ENCODE data around the gene LIMCH1.

DNA sequence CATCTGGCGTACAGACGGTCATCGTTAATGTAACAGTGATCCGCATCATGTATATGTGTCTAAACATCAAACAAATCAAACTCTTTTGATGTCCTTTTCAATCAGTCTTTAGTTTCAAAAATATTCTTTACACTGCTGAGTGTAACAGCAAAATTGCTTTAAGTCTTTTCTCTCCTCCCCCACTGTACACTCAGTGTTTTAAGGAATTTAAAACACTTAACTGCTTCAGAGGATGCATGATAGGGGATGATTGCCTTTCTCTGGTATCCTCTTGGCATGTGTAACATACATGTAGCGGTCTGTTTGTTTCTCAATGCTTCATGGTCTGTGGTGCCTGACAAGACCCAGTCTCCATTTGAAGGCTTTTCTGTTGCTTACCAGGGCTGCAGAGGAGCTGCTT, 41.6 kb downstream of the LIMCH1 start:
- TF ChIP-seq, protein P1, sequence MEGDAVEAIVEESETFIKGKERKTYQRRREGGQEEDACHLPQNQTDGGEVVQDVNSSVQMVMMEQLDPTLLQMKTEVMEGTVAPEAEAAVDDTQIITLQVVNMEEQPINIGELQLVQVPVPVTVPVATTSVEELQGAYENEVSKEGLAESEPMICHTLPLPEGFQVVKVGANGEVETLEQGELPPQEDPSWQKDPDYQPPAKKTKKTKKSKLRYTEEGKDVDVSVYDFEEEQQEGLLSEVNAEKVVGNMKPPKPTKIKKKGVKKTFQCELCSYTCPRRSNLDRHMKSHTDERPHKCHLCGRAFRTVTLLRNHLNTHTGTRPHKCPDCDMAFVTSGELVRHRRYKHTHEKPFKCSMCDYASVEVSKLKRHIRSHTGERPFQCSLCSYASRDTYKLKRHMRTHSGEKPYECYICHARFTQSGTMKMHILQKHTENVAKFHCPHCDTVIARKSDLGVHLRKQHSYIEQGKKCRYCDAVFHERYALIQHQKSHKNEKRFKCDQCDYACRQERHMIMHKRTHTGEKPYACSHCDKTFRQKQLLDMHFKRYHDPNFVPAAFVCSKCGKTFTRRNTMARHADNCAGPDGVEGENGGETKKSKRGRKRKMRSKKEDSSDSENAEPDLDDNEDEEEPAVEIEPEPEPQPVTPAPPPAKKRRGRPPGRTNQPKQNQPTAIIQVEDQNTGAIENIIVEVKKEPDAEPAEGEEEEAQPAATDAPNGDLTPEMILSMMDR (IDR thresholded peaks at IDR 0.05; ENCODE audit: borderline replicate concordance, extremely low read depth, low read length, poor library complexity, severe bottlenecking), result no peak
- no peak for TF ChIP-seq EZH2 (IDR thresholded peaks at IDR 0.05; ENCODE audit: borderline replicate concordance, low read depth, low read length, severe bottlenecking)

Measured in DND-41 (cell line).